Activated CD4-positive, alpha-beta T cell treated with anti-CD3 and anti-CD28 coated beads, Interleukin-2, amount 50 U/mL, for 48 hours (primary cell): ENCODE measurements around the gene MYO7B.

Experiments used
- DNase-seq, 2 experiments: peaks; one replicate each; pipeline ENCODE4 v3.0.0-alpha.2; 2020

Gene MYO7B

DNA sequence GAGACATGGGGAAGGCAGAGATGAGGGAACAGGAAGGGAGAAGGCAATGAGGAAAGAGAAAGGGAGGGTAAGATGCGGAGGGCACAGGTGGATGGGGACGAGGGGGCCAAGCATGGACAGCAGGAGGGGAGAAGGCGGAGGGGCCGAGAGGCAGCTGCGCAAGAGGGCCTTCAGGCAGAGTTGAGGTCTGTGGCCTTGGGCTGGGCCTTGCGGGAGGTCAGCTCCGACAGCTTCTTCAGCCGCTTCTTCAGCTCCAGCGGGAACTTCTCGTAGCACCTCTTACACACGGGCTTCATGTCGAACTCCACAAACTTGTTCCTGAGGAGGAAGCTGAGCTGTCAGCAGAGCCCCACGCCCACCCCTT is 103.6 kb downstream of the MYO7B start:
- no peak for DNase-seq

GRCh38 chr2:127640082-127641072 is 104.9 kb downstream of the MYO7B start:
- peak; percentile 44 to 60 for DNase-seq

GRCh38 chr2:127641133-127641532 is 105.7 kb downstream of the MYO7B start:
- peak; percentile 20 to 29 for DNase-seq

GRCh38 chr2:127641846-127642507 is 106.5 kb downstream of the MYO7B start:
- peak; percentile 46 to 48 for DNase-seq

GRCh38 chr2:127642706-127643438 is 107.4 kb downstream of the MYO7B start:
- DNase-seq: no peak

DNA sequence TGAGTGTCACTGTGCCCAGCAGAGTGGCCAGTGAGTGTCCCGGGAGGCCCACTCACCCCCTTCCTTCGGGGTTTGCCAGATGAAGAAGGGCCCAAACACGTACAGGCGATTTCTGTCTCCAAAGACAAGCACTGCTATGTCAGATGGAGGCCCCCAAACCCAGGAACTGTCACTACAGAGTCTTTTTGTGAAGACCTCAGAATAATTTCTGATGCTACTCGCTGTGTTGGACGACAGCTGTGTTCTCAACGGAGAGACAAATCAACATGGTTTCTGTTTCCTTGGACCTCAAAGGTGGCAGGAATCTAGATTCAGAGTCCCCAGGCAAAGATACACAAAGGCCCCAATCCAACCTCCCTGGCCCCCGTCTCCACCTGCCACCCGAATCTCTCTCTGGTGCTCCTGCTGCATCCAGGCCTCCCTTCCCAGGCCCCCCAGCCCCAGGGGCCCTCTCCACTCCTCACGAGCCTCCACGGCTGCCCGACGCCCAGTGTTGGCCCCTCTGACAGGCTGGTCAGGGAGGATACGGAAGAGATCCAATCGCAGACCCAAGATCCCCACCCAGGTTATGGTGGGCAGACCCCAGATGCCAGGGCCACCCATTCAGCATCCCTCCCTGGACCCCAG is 108.1 kb downstream of the MYO7B start:
- no peak for DNase-seq

DNA sequence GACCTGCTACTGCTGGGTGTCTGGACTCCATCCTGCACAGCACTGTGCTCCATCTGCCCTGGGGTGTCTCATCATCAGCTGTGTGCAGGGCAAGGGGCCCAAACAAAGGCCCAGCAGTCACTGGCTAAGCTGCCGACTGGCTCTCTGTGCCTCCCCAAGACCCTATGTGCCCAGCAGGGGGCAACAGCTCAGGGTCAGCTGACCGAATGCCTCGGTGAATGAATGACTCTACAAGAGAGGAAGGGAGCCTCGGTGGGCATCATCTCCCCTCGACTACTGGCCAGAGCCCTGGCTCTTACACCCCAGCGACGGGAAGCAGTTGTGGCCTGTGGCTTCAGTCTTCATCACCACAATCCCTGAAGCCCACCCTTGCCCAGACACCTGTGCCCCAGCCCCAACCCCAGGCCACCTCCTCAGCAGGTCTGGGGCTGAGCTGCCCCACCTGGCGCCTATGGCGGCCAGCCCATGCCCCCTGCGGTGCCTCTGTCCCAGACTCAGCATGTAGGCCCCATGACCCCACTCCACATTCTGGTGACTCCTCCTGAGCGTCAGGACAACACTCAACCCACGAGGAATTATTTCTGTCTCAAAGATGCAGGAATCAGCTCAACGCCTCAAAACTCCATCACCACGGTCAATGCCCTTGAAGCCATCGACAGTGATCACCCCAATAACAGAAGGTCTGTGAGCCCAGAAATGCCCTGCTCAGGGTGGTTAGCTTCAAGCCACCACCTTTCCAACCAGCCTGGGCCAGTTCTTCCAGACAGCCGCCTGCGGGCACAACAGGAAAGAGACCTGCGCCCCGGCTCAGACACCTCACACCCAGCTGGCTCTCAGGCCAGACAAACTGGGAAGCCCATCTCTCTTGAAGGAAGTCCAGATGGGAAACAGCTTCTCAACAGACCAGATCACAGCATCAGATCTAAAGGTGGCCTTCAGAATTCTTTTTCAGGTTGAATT is 108.9 kb downstream of the MYO7B start:
- no peak for DNase-seq

DNA sequence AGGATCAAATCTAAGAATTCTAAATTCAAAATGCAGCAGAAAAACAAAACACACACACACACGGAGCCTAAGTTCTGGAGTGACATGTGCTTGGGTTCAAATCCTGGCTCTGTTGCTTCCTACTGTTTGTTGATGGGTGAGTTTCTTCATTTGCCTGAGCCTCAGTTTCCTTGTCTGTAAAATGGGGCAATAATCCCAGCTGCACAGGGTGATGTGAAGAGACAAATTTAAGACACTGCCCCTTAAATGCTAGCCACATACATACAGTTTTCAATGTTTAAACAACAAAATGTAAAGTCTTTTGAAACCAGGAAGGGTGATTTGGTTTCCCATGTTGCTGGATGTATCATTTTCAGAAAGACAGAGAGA is 109.5 kb downstream of the MYO7B start:
- no peak for DNase-seq

DNA sequence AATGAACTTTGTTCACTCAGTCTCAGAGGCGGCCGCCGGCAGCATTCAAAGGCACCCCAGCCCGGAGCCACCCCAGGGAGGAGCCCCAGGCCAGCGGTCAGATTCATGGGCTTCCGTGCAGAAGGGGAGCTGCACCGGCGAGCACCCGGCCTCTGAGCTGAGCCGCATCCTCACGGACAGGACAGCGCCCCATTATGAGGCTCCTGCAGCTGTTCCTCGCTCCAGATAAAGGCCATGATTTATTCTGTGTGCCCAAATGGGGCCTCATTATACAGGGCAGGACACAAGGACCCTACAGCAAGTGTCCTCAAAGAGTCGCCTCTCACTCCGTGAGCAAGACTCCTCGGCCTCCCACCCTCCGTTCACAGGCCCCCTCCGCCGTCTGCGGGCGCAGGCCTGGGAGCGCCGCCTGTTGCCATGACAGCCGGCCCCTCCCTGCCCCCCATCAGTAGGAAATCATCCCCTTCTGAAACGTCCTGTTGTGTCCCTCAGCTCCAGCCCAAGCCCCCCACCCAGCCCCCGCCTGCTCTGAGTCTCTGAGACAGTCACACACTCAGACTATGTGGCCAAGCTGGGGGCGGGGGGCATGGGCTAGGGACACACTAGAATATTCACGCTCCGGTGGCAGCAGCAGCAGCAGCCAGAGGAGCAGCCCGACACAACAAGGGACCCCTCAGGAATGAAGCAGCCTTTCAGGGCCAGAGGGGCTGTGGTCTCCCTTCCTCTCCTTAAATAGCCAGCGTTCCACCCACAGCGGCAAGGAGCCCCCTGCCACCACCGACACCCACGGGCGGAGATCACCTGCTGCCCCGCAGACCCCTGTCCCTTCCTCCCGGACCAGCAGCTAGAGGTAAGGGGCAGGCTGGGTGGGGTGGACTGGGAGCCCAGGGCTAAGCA is 110.2 kb downstream of the MYO7B start, which contains the start of gene GPR17:
Gene GPR17 (plus strand): TSS at position 759 of the 897 bp plus-strand sequence. CDS start 4,583 bp downstream, outside the sequence.
- DNase-seq: no peak

DNA sequence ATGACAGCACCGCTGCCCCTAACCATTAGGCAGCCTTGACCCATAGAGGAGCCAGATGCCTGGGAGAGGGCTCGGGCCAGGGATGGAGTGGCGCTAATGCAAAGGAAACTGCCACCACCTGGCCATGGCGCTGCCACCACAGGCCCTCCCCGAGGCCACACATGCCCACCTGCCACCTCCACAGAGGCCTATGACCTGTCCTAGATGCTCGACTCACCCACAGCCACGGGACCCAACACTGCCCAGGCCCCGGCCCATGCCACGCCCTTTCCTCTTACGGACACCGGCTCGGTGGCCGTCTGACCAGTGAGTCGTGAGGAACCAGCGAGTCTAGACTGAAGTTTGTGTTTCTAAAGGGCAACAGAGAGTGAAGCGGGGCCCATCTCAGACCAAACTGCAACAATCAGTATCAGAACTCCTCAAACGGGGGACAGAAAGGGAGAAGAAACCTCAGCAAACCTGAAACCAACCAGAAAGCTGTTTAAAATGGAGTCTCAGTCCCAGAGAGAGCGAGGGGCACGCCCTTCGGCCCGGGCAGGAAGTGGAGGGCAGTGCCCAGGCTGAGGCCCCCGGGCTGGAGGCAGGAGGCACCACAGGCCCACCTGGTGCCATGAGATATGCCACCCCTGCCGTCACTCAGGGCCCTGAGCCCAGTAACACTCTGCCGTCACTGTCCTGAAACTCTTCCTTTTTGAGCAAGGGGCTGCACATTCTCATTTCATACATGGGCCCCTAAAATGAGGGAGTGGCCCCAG is 111.2 kb downstream of the MYO7B start:
- DNase-seq: no peak

- DNase-seq: no peak
Measured at GRCh38 chr2:127647242-127648190, 112.0 kb downstream of the MYO7B start.

DNA sequence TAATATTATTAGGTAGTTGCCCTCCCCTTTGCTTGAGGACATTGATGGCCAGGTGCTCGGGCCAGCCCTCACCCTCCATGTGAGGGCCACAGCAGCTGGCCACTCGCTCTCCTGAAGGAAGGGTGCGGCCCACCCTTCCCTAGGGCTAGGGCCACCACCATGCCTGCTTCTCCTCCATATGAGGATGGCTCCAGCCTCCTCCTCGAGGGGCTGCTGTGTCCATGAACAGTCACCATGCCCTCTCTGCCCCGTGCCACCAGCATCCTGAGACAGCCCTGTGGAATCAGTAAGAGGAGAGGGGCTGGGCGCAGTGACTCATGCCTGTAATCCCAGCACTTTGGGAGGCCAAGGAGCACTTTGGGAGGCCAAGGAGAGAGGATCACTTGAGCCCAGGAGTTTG is 112.8 kb downstream of the MYO7B start:
- no peak for DNase-seq

DNA sequence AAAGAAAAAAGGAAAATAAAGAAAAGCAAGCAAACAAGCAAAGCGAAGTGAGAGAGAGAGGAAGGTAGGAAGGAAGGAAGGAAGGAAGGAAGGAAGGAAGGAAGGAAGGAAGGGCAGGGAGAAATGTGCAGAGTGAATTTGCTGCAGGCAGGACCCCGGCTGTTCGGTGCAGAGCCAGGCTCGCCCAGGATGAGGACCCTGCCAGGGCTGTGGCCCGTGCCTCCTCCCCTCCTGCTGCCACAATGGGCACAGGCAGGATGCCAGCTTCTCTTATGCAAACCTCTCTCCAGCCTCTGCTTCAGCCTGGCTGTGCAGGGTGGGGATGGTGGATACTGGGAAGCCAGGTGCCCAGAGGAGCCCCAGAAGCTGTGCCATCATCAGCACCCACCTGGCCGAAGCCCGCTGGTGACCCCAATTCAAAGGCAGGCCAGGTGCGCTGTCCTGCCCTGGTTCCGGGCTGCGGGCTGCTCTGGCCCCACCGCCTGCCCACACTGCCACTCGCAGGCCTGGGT is 113.7 kb downstream of the MYO7B start:
- no peak for DNase-seq

DNA sequence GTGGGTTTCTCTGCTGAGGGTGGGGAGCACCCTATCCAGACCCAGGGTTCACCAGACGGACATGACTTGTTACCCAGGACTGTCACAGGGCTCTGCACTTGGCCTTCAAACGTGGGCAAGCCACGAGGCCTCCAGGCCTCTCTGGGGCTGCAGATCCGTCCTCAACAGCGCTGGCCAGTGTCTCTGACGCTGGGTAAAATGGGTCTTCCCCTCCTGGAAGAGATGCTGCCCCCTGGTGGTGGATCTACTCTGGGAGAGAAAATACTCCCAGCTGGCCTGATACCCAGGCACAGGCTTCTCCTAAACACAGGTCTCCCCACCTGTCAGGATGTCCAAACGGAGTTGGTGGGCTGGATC is 114.2 kb downstream of the MYO7B start:
- DNase-seq: peak; percentile 92 to 95

- DNase-seq: no peak
Measured at GRCh38 chr2:127650041-127650784, 114.7 kb downstream of the MYO7B start.

GRCh38 chr2:127650785-127651380 is 115.4 kb downstream of the MYO7B start:
- DNase-seq: no peak

- no peak for DNase-seq
Measured at GRCh38 chr2:127651381-127651809, 115.9 kb downstream of the MYO7B start.
